Right atrium auricular region (tissue), 2 donors: ENCODE measurements around the gene HHLA2. TPM values are rescaled to one million over a fixed set of nuclear protein-coding genes. Genes with fewer than 3 reads are reported as not detected.

Experiments used
- DNase-seq: peaks from one replicate; pipeline ENCODE4 v3.0.0-alpha.2; 2019; ENCODE audit warnings: low spot score
- H3K27ac ChIP-seq, 2 donors: fragments of 200-600 bp; sonication (generic); 1 replicate in 1 of 2; 2 replicates in 1 of 2; pipeline ENCODE4 v1.5.1; 2016 to 2019
- H3K27me3 ChIP-seq, 2 donors: fragments of 200-600 bp; sonication (generic); one replicate each; pipeline versions ENCODE4 v1.5.1 to v1.6.0; 2017 to 2019
- H3K36me3 ChIP-seq: fragments of 200-600 bp; sonication (generic); one replicate; pipeline ENCODE4 v1.5.1; 2016
- H3K4me1 ChIP-seq, 2 donors: fragments of 200-600 bp; sonication (generic); one replicate each; pipeline versions ENCODE4 v1.5.1 to v1.6.0; 2017 to 2019
- H3K4me3 ChIP-seq, 2 donors: fragments of 200-600 bp; sonication (generic); 1 replicate in 1 of 2; 2 replicates in 1 of 2; pipeline ENCODE4 v1.5.1; 2017 to 2019; ENCODE audit warnings: mild to moderate bottlenecking in 1 of 2, moderate library complexity in 1 of 2
- H3K9me3 ChIP-seq, 2 donors: fragments of 200-600 bp; sonication (generic); one replicate each; pipeline ENCODE4 v1.5.1; 2019
- total RNA-seq, 2 donors: library from RNA; depleted of rRNA; stranded (reverse); fragments of >200 nt; gene quantifications; one replicate each; pipeline ENCODE4 v1.1.0, GENCODE V29; 2016
- TF ChIP-seq, protein P1 (sequence below), 2 donors: fragments of 200-600 bp; sonication (generic); IDR thresholded peaks; one replicate each; pipeline ENCODE4 v1.5.1; 2019; ENCODE audit warnings: antibody characterized with exemption in 2 of 2

The HHLA2 gene
- total RNA-seq, 2 donors from 2014 or later = not detected

- no peak for DNase-seq
- H3K27ac ChIP-seq = no peak overlapping the region
- H3K4me1 ChIP-seq = no peaks in the 10 kb centered on the region
- no peak overlapping the region for H3K4me3 ChIP-seq
- peaks cover 0 to 3% of the 10 kb centered on the region in 2 donors for H3K27me3 ChIP-seq
- H3K9me3 ChIP-seq = no peaks in the 10 kb centered on the region
- TF ChIP-seq, protein P1, sequence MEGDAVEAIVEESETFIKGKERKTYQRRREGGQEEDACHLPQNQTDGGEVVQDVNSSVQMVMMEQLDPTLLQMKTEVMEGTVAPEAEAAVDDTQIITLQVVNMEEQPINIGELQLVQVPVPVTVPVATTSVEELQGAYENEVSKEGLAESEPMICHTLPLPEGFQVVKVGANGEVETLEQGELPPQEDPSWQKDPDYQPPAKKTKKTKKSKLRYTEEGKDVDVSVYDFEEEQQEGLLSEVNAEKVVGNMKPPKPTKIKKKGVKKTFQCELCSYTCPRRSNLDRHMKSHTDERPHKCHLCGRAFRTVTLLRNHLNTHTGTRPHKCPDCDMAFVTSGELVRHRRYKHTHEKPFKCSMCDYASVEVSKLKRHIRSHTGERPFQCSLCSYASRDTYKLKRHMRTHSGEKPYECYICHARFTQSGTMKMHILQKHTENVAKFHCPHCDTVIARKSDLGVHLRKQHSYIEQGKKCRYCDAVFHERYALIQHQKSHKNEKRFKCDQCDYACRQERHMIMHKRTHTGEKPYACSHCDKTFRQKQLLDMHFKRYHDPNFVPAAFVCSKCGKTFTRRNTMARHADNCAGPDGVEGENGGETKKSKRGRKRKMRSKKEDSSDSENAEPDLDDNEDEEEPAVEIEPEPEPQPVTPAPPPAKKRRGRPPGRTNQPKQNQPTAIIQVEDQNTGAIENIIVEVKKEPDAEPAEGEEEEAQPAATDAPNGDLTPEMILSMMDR (IDR thresholded peaks at IDR 0.05) = no peak
- H3K36me3 ChIP-seq = no peaks in the 10 kb centered on the region
Observed at GRCh38 chr3:108410531-108410984, 114.2 kb downstream of the HHLA2 start.

DNA sequence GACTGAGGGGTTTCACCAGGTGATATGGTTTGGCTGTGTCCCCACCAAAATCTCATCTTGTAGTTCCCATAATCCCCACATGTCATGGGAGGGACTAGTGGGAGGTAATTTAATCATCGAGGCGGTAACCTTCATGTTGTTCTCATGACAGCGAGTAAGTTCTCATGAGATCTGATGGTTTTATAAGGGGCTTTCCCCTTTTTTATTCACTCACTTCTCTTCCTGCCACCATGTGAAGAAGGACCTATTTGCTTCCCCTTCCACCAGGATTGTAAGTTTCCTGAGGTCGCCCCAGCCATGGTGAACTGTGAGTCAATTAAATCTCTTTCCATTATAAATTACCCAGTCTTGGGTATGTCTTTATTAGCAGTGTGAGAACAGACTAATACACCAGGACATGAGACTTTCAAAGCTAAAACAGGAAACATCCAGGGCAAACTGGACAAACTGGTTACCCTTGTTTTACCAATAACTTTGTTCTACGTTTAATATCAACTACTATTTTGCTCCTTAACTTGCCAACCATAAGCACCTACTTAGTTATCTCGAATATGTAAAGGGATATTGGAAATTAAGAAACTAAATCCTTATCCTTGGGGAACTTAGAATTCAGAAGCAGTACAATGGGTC, 115.9 kb downstream of the HHLA2 start:
- TF ChIP-seq, protein P1 (IDR thresholded peaks at IDR 0.05) = no peak
- H3K27ac ChIP-seq = no peak overlapping the region
- H3K36me3 ChIP-seq = no peaks in the 10 kb centered on the region
- H3K27me3 ChIP-seq = no peaks in the 10 kb centered on the region
- no peaks in the 10 kb centered on the region for H3K4me1 ChIP-seq
- no peak overlapping the region for H3K4me3 ChIP-seq
- no peaks in the 10 kb centered on the region for H3K9me3 ChIP-seq
- DNase-seq = no peak

- Histone ChIP-seq H3K4me3 (no peak overlapping the region), H3K36me3 (no peaks in the 10 kb centered on the region), H3K4me1 (no peaks in the 10 kb centered on the region), H3K27me3 (no peaks in the 10 kb centered on the region), H3K27ac (no peak overlapping the region), H3K9me3 (no peaks in the 10 kb centered on the region)
- no peak for DNase-seq
- TF ChIP-seq, protein P1 (IDR thresholded peaks at IDR 0.05) = no peak
Observed at GRCh38 chr3:108414007-108414406, 117.7 kb downstream of the HHLA2 start.

DNA sequence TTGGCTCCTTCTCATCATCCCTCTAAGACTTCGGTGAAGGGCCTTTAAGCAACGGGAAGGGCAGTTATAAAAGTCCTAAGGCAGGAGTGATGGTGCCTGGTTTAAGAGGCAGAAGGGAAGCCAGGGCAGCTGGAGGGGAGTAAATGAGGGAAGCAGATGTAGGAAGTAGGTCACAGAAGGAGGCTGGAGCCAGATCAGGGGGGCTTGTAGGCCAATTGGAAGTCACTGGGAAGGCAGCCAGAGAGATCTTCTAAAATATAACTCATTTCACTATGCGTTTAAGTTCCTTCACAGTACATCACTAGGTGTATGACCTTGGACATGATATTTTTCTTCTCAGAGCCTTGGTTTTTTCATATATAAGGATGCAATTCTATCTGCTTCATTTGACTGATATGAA, 119.3 kb downstream of the HHLA2 start:
- no peaks in the 10 kb centered on the region for H3K27me3 ChIP-seq
- H3K4me3 ChIP-seq = no peak overlapping the region
- H3K4me1 ChIP-seq = no peaks in the 10 kb centered on the region
- no peaks in the 10 kb centered on the region for H3K36me3 ChIP-seq
- DNase-seq = no peak
- no peak overlapping the region for H3K27ac ChIP-seq
- TF ChIP-seq, protein P1 (IDR thresholded peaks at IDR 0.05) = no peak
- H3K9me3 ChIP-seq = no peaks in the 10 kb centered on the region

- TF ChIP-seq, protein P1 (IDR thresholded peaks at IDR 0.05) = no peak
- no peaks in the 10 kb centered on the region for H3K27me3 ChIP-seq
- no peak for DNase-seq
- H3K4me3 ChIP-seq = no peak overlapping the region
- no peaks in the 10 kb centered on the region for H3K36me3 ChIP-seq
- no peaks in the 10 kb centered on the region for H3K9me3 ChIP-seq
- H3K4me1 ChIP-seq = no peaks in the 10 kb centered on the region
- no peak overlapping the region for H3K27ac ChIP-seq
Observed at GRCh38 chr3:108416111-108416869, 119.9 kb downstream of the HHLA2 start.
